Measurements from ENCODE around the gene LPP.

- TF ChIP-seq, protein P1, sequence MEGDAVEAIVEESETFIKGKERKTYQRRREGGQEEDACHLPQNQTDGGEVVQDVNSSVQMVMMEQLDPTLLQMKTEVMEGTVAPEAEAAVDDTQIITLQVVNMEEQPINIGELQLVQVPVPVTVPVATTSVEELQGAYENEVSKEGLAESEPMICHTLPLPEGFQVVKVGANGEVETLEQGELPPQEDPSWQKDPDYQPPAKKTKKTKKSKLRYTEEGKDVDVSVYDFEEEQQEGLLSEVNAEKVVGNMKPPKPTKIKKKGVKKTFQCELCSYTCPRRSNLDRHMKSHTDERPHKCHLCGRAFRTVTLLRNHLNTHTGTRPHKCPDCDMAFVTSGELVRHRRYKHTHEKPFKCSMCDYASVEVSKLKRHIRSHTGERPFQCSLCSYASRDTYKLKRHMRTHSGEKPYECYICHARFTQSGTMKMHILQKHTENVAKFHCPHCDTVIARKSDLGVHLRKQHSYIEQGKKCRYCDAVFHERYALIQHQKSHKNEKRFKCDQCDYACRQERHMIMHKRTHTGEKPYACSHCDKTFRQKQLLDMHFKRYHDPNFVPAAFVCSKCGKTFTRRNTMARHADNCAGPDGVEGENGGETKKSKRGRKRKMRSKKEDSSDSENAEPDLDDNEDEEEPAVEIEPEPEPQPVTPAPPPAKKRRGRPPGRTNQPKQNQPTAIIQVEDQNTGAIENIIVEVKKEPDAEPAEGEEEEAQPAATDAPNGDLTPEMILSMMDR (IDR thresholded peaks at IDR 0.05) = no peak
- TF ChIP-seq POLR2A (IDR thresholded peaks at IDR 0.05) = no peak
Observed at GRCh38 chr3:188287339-188287738, 133.4 kb downstream of the LPP start.

All from right lobe of liver (tissue), 4 donors.